Measurements from ENCODE around the gene MEI1. TPM values are rescaled to one million over a fixed set of nuclear protein-coding genes. Genes with fewer than 3 reads are reported as not detected.

Gene MEI1
- total RNA-seq, 1 donor from 2014 or later, result 0.59 TPM

DNA sequence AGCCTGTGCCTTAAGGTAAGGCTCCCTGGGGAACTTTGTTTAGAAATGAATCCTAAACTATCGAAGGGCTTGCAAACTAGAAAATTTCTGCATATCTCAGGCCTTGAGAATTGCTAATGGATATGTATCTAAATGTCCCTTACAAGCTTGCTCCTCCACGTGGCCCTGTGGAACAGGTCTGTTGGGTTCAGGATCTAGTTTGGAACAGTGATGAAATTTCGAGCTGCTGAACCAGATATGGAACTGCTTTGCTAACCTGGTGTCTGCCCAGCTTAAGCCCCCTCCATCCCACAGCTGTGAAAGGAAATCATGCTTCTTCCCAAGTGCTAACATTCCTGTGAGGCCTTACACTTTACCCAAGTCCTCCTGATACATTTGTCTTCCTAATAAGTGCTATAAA is 145.2 kb downstream of the MEI1 start:
- no peak for DNase-seq

DNA sequence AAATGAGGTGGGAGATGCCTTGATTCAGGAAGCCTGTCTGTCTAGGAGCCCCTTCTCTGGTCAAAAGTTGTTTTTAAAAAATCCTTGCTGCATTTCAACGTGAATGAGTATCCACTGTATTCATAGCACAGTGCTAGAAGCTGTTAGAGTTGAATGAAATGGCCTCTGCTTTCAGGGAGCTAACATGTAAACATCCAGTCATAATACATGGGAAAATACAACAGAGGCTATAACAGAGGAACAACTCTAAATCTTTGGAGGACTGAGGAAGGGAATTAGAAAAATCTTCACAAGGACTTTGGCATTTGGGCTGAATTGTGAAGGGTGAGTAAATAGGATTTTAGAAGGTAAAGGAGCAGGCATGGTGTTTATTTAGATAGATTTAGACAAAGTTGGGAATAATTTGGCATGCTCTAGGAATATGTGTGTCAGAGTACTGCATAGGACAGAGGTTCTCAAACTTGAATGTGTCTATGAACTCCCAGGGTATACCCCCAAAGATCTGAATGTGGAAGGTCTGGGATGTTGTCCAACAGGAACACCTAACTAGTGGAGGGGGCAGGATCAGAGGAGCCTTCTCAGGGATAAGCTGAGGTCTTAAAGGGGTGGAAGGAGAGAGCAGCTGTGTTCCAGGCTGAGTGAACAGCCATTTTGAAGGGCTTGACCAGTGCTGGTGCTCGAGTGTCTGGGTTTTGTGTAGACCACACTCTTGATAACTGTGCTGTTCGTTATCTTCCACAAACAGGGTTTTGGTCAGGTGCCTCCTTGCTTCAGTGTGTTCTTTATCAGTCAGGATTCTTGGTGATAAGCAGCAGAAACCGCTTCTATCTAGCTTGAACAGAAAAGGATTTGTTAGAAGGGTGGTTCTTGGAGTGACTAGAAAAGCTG is 146.3 kb downstream of the MEI1 start:
- no peak for DNase-seq

DNA sequence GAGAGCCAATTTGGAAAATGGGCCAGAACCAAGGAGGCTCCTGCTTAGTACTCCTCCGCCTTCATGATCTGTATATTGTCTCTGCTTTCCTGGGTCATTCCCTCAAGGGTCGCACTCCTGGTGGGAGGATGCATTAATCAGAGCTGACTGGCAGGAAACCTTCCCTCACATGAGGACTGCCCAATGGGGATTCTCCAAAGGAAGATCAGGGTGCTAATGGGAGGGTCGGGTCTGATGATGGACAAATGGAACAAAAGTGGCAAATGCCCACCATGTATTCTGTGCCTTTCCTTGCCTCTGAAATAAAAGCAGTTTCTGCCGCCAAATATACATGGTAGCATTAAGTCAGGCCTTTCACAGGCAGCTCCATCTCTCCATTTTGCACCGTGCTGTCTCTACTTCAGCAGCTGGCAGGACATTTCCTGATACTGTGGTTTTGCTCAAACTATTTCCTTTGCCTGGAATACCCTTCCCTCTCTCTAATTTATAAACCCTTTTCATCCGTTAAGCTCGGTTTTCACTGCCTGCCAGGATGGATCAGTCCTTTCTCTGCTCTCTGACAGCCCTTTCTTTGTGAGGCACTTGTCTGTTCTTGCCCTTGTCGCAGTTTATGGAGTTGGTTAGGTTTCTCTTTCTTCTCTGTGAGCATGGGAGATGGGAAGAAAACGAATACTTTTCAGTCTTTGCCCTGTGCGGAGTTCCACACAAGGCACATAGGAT is 147.1 kb downstream of the MEI1 start:
- no peak for DNase-seq

DNA sequence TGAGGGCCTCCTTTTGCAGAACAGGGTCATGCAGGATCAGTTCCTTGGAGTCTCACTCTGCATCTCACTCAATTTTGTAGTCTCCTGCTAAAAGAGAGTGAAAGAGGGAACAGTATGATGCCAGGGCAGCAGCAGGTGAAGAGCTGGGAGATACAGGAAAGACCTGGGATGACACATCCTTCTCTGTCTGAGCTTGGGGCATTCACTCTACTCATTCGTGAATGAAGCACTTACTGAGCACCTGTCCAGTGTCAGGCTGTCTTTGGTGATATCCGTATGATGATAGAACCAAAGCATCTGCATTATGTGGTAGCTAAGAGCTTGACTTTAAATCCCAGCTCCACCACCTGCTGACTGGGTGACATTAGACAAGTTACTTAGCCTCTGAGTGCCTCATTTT is 148.0 kb downstream of the MEI1 start:
- no peak for DNase-seq

DNA sequence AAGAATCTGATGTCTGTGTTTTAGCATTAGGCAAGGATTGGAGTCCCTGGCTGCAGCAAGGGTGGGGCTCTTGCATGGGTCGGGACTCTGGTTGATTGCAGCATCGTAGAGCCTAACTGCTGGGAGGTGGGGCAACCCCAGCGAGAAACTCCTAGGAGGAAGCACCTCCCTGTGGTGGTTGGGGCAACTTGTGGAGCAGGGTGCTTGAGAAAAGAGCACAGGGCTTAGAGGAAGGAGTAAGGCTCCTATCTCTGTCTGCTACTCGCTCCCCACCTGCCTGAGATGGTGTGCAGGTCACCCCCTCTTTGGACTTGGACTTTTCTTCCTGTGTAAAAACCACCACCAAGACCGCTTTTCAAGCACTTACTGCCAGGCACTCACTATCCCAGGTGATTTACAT is 149.2 kb downstream of the MEI1 start:
- DNase-seq, result no peak

Small RNA genes within 50 kb of the gene (small RNA-seq; reads per million reads assigned to genes)
- gene HMGN2P10 (ENCODE audit: low replicate concordance) (not detected), gene RF00019 (ENCODE audit: low replicate concordance) (not detected), gene RNU6-476P (ENCODE audit: low replicate concordance) (not detected), gene RNU6ATAC22P (ENCODE audit: low replicate concordance) (not detected)

Other genes starting within 250 kb of the MEI1 start
- gene PHF5A, start 230.8 kb upstream of the MEI1 start, total RNA-seq, result 33.1 TPM
- gene ACO2, start 230.4 kb upstream of the MEI1 start, total RNA-seq, result 55.6 TPM
- 7.8 TPM for gene POLR3H, start 155.0 kb upstream of the MEI1 start, total RNA-seq
- 0.49 TPM for gene CSDC2, start 138.5 kb upstream of the MEI1 start, total RNA-seq
- gene PMM1, start 109.7 kb upstream of the MEI1 start, total RNA-seq, result 13.9 TPM
- 10.2 TPM for gene DESI1, start 78.5 kb upstream of the MEI1 start, total RNA-seq
- 191 TPM for gene XRCC6, start 78.2 kb upstream of the MEI1 start, total RNA-seq
- 41.4 TPM for gene SNU13, start 10.6 kb upstream of the MEI1 start, total RNA-seq
- 11.4 TPM for gene CCDC134, start 101.2 kb downstream of the MEI1 start, total RNA-seq
- 49.7 TPM for gene SREBF2, start 133.6 kb downstream of the MEI1 start, total RNA-seq
- not detected for gene SHISA8, start 215.6 kb downstream of the MEI1 start, total RNA-seq
- gene TNFRSF13C, start 227.3 kb downstream of the MEI1 start, total RNA-seq, result 0.59 TPM
- gene CENPM, start 247.6 kb downstream of the MEI1 start, total RNA-seq, result 8.4 TPM